ENCODE results near the gene CLINT1. TPM values are rescaled to one million over a fixed set of nuclear protein-coding genes. Genes with fewer than 3 reads are reported as not detected.

The CLINT1 gene
- 21.4 TPM for polyA plus RNA-seq (2012; ENCODE audit: low read depth, missing spikeins)

- FAIRE-seq (peak; percentile 99), DNase-seq (ENCODE audit: insufficient read length, low spot score) (peak; percentile 77)
These were observed at the start of gene CLINT1 for GRCh38 chr5:157858527-157859226. CLINT1 (minus strand) TSS chr5:157859145; CDS start chr5:157858970, 175 bp downstream.

GRCh38 chr5:157908459-157908858, 49.5 kb upstream of the CLINT1 start:
- DNase-seq (ENCODE audit: insufficient read length, low spot score) (no peak), FAIRE-seq (no peak)
- TF ChIP-seq SPI1 (IDR thresholded peaks at IDR 0.05; ENCODE audit: low read depth, low read length) (no peak), PAX5 (IDR thresholded peaks at IDR 0.05; ENCODE audit: insufficient read depth, low read length, severe bottlenecking) (no peak), POLR2A (IDR thresholded peaks at IDR 0.05; ENCODE audit: low read depth, low read length) (no peak), POU2F2 (IDR thresholded peaks at IDR 0.05; ENCODE audit: low read depth, low read length) (no peak), POLR2AphosphoS5 (IDR thresholded peaks at IDR 0.05; ENCODE audit: low read depth, low read length) (no peak), TAF1 (IDR thresholded peaks at IDR 0.05; ENCODE audit: low read depth, low read length) (no peak)

More at GRCh38 chr5:157858527-157859226, at the start of gene CLINT1:
- TF ChIP-seq POLR2A (IDR thresholded peaks at IDR 0.05; ENCODE audit: low read depth, low read length): no peak
- TF ChIP-seq PAX5 (IDR thresholded peaks at IDR 0.05; ENCODE audit: insufficient read depth, low read length, severe bottlenecking): peak; percentile 57
- peak; percentile 43; the same call in 1 of the 2 replicates for TF ChIP-seq POLR2AphosphoS5 (IDR thresholded peaks at IDR 0.05; ENCODE audit: low read depth, low read length)
- peak; percentile 19; the same call in 1 of the 2 replicates for TF ChIP-seq TAF1 (IDR thresholded peaks at IDR 0.05; ENCODE audit: low read depth, low read length)
- TF ChIP-seq POU2F2 (IDR thresholded peaks at IDR 0.05; ENCODE audit: low read depth, low read length): 0 out of 2 replicates have a peak, but pooled peaks have one; percentile 35
- TF ChIP-seq SPI1 (IDR thresholded peaks at IDR 0.05; ENCODE audit: low read depth, low read length): peak; percentile 73

GRCh38 chr5:157907479-157907878, 48.5 kb upstream of the CLINT1 start:
- DNase-seq (ENCODE audit: insufficient read length, low spot score) (no peak), FAIRE-seq (no peak)
- TF ChIP-seq TAF1 (IDR thresholded peaks at IDR 0.05; ENCODE audit: low read depth, low read length): no peak
- no peak for TF ChIP-seq PAX5 (IDR thresholded peaks at IDR 0.05; ENCODE audit: insufficient read depth, low read length, severe bottlenecking)
- TF ChIP-seq POLR2AphosphoS5 (IDR thresholded peaks at IDR 0.05; ENCODE audit: low read depth, low read length): no peak
- no peak for TF ChIP-seq POU2F2 (IDR thresholded peaks at IDR 0.05; ENCODE audit: low read depth, low read length)
- TF ChIP-seq POLR2A (IDR thresholded peaks at IDR 0.05; ENCODE audit: low read depth, low read length): no peak
- no peak for TF ChIP-seq SPI1 (IDR thresholded peaks at IDR 0.05; ENCODE audit: low read depth, low read length)

- DNase-seq (ENCODE audit: insufficient read length, low spot score): no peak
- no peak for FAIRE-seq
- TF ChIP-seq POLR2AphosphoS5 (IDR thresholded peaks at IDR 0.05; ENCODE audit: low read depth, low read length) (no peak), SPI1 (IDR thresholded peaks at IDR 0.05; ENCODE audit: low read depth, low read length) (no peak), POLR2A (IDR thresholded peaks at IDR 0.05; ENCODE audit: low read depth, low read length) (no peak), PAX5 (IDR thresholded peaks at IDR 0.05; ENCODE audit: insufficient read depth, low read length, severe bottlenecking) (no peak), POU2F2 (IDR thresholded peaks at IDR 0.05; ENCODE audit: low read depth, low read length) (no peak), TAF1 (IDR thresholded peaks at IDR 0.05; ENCODE audit: low read depth, low read length) (no peak)
These were observed 44.1 kb upstream of the CLINT1 start for GRCh38 chr5:157903117-157903450.

- TF ChIP-seq PAX5 (IDR thresholded peaks at IDR 0.05; ENCODE audit: insufficient read depth, low read length, severe bottlenecking): no peak
- TF ChIP-seq POLR2A (IDR thresholded peaks at IDR 0.05; ENCODE audit: low read depth, low read length): no peak
- no peak for TF ChIP-seq TAF1 (IDR thresholded peaks at IDR 0.05; ENCODE audit: low read depth, low read length)
- TF ChIP-seq POU2F2 (IDR thresholded peaks at IDR 0.05; ENCODE audit: low read depth, low read length): no peak
- no peak for TF ChIP-seq SPI1 (IDR thresholded peaks at IDR 0.05; ENCODE audit: low read depth, low read length)
- no peak for TF ChIP-seq POLR2AphosphoS5 (IDR thresholded peaks at IDR 0.05; ENCODE audit: low read depth, low read length)
- FAIRE-seq (no peak), DNase-seq (ENCODE audit: insufficient read length, low spot score) (no peak)
These were observed 43.6 kb upstream of the CLINT1 start for GRCh38 chr5:157902449-157903116.

GRCh38 chr5:157900644-157901043, 41.7 kb upstream of the CLINT1 start:
- no peak for FAIRE-seq
- no peak for DNase-seq (ENCODE audit: insufficient read length, low spot score)
- TF ChIP-seq TAF1 (IDR thresholded peaks at IDR 0.05; ENCODE audit: low read depth, low read length) (no peak), POU2F2 (IDR thresholded peaks at IDR 0.05; ENCODE audit: low read depth, low read length) (no peak), POLR2AphosphoS5 (IDR thresholded peaks at IDR 0.05; ENCODE audit: low read depth, low read length) (no peak), PAX5 (IDR thresholded peaks at IDR 0.05; ENCODE audit: insufficient read depth, low read length, severe bottlenecking) (no peak), SPI1 (IDR thresholded peaks at IDR 0.05; ENCODE audit: low read depth, low read length) (no peak), POLR2A (IDR thresholded peaks at IDR 0.05; ENCODE audit: low read depth, low read length) (no peak)

GRCh38 chr5:157893611-157894010, 34.7 kb upstream of the CLINT1 start:
- no peak for FAIRE-seq
- no peak for DNase-seq (ENCODE audit: insufficient read length, low spot score)

GRCh38 chr5:157892974-157893373, 34.0 kb upstream of the CLINT1 start:
- DNase-seq (ENCODE audit: insufficient read length, low spot score): no peak
- FAIRE-seq: no peak
- TF ChIP-seq PAX5 (IDR thresholded peaks at IDR 0.05; ENCODE audit: insufficient read depth, low read length, severe bottlenecking) (no peak), POU2F2 (IDR thresholded peaks at IDR 0.05; ENCODE audit: low read depth, low read length) (no peak)

More at GRCh38 chr5:157893611-157894010, 34.7 kb upstream of the CLINT1 start:
- TF ChIP-seq POU2F2 (IDR thresholded peaks at IDR 0.05; ENCODE audit: low read depth, low read length): no peak
- no peak for TF ChIP-seq TAF1 (IDR thresholded peaks at IDR 0.05; ENCODE audit: low read depth, low read length)
- no peak for TF ChIP-seq SPI1 (IDR thresholded peaks at IDR 0.05; ENCODE audit: low read depth, low read length)
- no peak for TF ChIP-seq PAX5 (IDR thresholded peaks at IDR 0.05; ENCODE audit: insufficient read depth, low read length, severe bottlenecking)

- TF ChIP-seq POU2F2 (IDR thresholded peaks at IDR 0.05; ENCODE audit: low read depth, low read length): no peak
- no peak for TF ChIP-seq SPI1 (IDR thresholded peaks at IDR 0.05; ENCODE audit: low read depth, low read length)
- no peak for TF ChIP-seq POLR2A (IDR thresholded peaks at IDR 0.05; ENCODE audit: low read depth, low read length)
- no peak for TF ChIP-seq POLR2AphosphoS5 (IDR thresholded peaks at IDR 0.05; ENCODE audit: low read depth, low read length)
- TF ChIP-seq TAF1 (IDR thresholded peaks at IDR 0.05; ENCODE audit: low read depth, low read length): no peak
- TF ChIP-seq PAX5 (IDR thresholded peaks at IDR 0.05; ENCODE audit: insufficient read depth, low read length, severe bottlenecking): no peak
- DNase-seq (ENCODE audit: insufficient read length, low spot score) (no peak), FAIRE-seq (no peak)
These were observed 32.1 kb upstream of the CLINT1 start for GRCh38 chr5:157890836-157891597.

Measured in GM12891 (cell line).